Measurements from ENCODE around the gene TACSTD2. TPM values are rescaled to one million over a fixed set of nuclear protein-coding genes. Genes with fewer than 3 reads are reported as not detected.
"Not testable (repeated sequence)": the region's sequence is repeated elsewhere in the genome, so short reads cannot be mapped to it uniquely, and the experiment has no call there.

The TACSTD2 gene
- total and polyA plus RNA-seq, 8 donors: 6.0 to 171 (median 13.4) TPM

- no peak for TF ChIP-seq CTCF (IDR thresholded peaks at IDR 0.05)
- peak overlapping the region; percentile 69 to 84 for H3K27ac ChIP-seq
- H3K27me3 ChIP-seq: no peaks in the 10 kb centered on the region
- no peaks in the 10 kb centered on the region for H3K36me3 ChIP-seq
- H3K4me3 ChIP-seq: no peak overlapping the region
- no peak for DNase-seq
- H3K4me1 ChIP-seq: peaks cover 24 to 33% of the 10 kb centered on the region in 2 donors
- no peaks in the 10 kb centered on the region for H3K9me3 ChIP-seq
- ATAC-seq: peak; percentile 35
- intact Hi-C loops (cut with DNase I): no loop called here
Observed at GRCh38 chr1:58585166-58585565, 8.1 kb upstream of the TACSTD2 start.

- H3K27ac ChIP-seq: peak overlapping the region; percentile 69 to 84
- peak overlapping the region in 1 of 2 donors; percentile 5 for H3K4me3 ChIP-seq
- peaks cover 24 to 33% of the 10 kb centered on the region in 2 donors for H3K4me1 ChIP-seq
- intact Hi-C loops (cut with DNase I): no loop called here
- no peaks in the 10 kb centered on the region for H3K9me3 ChIP-seq
- H3K27me3 ChIP-seq: no peaks in the 10 kb centered on the region
- TF ChIP-seq CTCF (IDR thresholded peaks at IDR 0.05): no peak
- ATAC-seq: peak; percentile 89
- peak in 3 of 4 donors; percentile 75 to 85 (median 83) for DNase-seq
- no peaks in the 10 kb centered on the region for H3K36me3 ChIP-seq
Observed at GRCh38 chr1:58584082-58584895, 7.2 kb upstream of the TACSTD2 start.

GRCh38 chr1:58583496-58583895, 6.4 kb upstream of the TACSTD2 start:
- DNase-seq (no peak), ATAC-seq (no peak)
- Histone ChIP-seq H3K27ac (peak overlapping the region; percentile 69 to 84), H3K4me3 (peak overlapping the region in 1 of 2 donors; percentile 5), H3K4me1 (peaks cover 24 to 32% of the 10 kb centered on the region in 2 donors), H3K9me3 (no peaks in the 10 kb centered on the region), H3K36me3 (no peaks in the 10 kb centered on the region), H3K27me3 (no peaks in the 10 kb centered on the region)
- intact Hi-C loops (cut with DNase I): no loop called here
- no peak for TF ChIP-seq CTCF (IDR thresholded peaks at IDR 0.05)

GRCh38 chr1:58582143-58582542, 5.1 kb upstream of the TACSTD2 start:
- DNase-seq; intact Hi-C loops (cut with DNase I); H3K9me3 ChIP-seq; H3K27me3 ChIP-seq; H3K4me3 ChIP-seq; H3K36me3 ChIP-seq; ATAC-seq; H3K27ac ChIP-seq: not testable (repeated sequence)
- peaks cover 28 to 43% of the 10 kb centered on the region in 2 donors for H3K4me1 ChIP-seq

GRCh38 chr1:58581641-58582040, 4.6 kb upstream of the TACSTD2 start:
- H3K27ac ChIP-seq: no peak overlapping the region
- H3K9me3 ChIP-seq: no peaks in the 10 kb centered on the region
- H3K4me3 ChIP-seq: no peak overlapping the region
- ATAC-seq (no peak), DNase-seq (no peak)
- H3K36me3 ChIP-seq: no peaks in the 10 kb centered on the region
- intact Hi-C loops (cut with DNase I): no loop called here
- no peak for TF ChIP-seq CTCF (IDR thresholded peaks at IDR 0.05)
- peaks cover 0 to 10% of the 10 kb centered on the region in 2 donors for H3K27me3 ChIP-seq
- peaks cover 28 to 48% of the 10 kb centered on the region in 2 donors for H3K4me1 ChIP-seq
